A549 (cell line): ENCODE results near the gene SOD1. TPM values are rescaled to one million over a fixed set of nuclear protein-coding genes. Genes with fewer than 3 reads are reported as not detected.

Source experiments
- ATAC-seq, 2 experiments: fragments of 200-7000 bp in 1 of 2; fragments of >200 bp in 1 of 2; cut with Nextera tagmentation in 1 of 2; cut with Tn5 transposase in 1 of 2; 3 replicates each; pipeline versions ENCODE4 v1.8.0 to v1.9.1; 2018 to 2020; ENCODE audit warnings: mild to moderate bottlenecking in 1 of 2, moderate library complexity in 1 of 2
- CTCF ChIA-PET: fragments of 300-600 bp; sonication (Branson Sonifier 250); formaldehyde crosslinking; extraction: SDS; loops from one replicate; lab custom pipeline; 2021; ENCODE audit warnings: antibody characterized with exemption, inconsistent platforms; lab: Yijun Ruan, JAX
- POLR2A ChIA-PET: fragments of 350-600 bp; formaldehyde crosslinking; extraction: SDS; loops from one replicate; lab custom pipeline; 2021; ENCODE audit warnings: antibody characterized with exemption, inconsistent platforms; lab: Yijun Ruan, JAX
- DNase-seq, 2 experiments: peaks; one replicate each; pipeline versions ENCODE4 v3.0.0 to v3.0.0-alpha.2; 2011 to 2016; ENCODE audit warnings: low read depth in 1 of 2, low spot score in 1 of 2
- FAIRE-seq: peaks from 2 replicates; lab custom pipeline; 2011; peaks lifted over from hg19 to GRCh38; lab: Jason Lieb, UNC
- H3K27ac ChIP-seq, 2 experiments: fragments of >200 bp; sonication (Bioruptor Twin); formaldehyde crosslinking; 3 replicates each; pipeline ENCODE4 v1.5.1; 2016 to 2017
- H3K4me1 ChIP-seq: fragments of >200 bp; sonication (Bioruptor Twin); formaldehyde crosslinking; 3 replicates; pipeline ENCODE4 v1.6.1; 2016
- H3K4me2 ChIP-seq: fragments of >200 bp; sonication (Bioruptor Twin); formaldehyde crosslinking; 3 replicates; pipeline ENCODE4 v1.6.1; 2016
- H3K4me3 ChIP-seq: fragments of >200 bp; sonication (Bioruptor Twin); formaldehyde crosslinking; 3 replicates; pipeline ENCODE4 v1.5.1; 2016
- H3K9me3 ChIP-seq: fragments of >200 bp; sonication (Bioruptor Twin); formaldehyde crosslinking; 3 replicates; pipeline ENCODE4 v1.6.1; 2016
- ATOH8 ChIP-seq: fragments of 250-450 bp; sonication (Bioruptor Pico); IDR thresholded peaks from 2 replicates; pipeline ENCODE4 v1.5.0; 2020; ENCODE audit warnings: low read depth, mild to moderate bottlenecking, moderate library complexity
- CBX2 ChIP-seq: fragments of 200-600 bp; sonication (generic); IDR thresholded peaks from 2 replicates; pipeline ENCODE4 v1.6.1; 2016; ENCODE audit warnings: low read depth, mild to moderate bottlenecking, borderline replicate concordance
- CHD2 ChIP-seq: fragments of 150-350 bp; IDR thresholded peaks from 2 replicates; pipeline ENCODE4 v1.6.1; 2014; ENCODE audit warnings: low read length; ENCODE audit not compliant: partially characterized antibody
- CHD4 ChIP-seq: fragments of 200-600 bp; sonication (generic); IDR thresholded peaks from 2 replicates; pipeline ENCODE4 v1.6.1; 2016; ENCODE audit warnings: antibody characterized with exemption, mild to moderate bottlenecking, borderline replicate concordance
- EHMT2 ChIP-seq: fragments of 200-600 bp; sonication (generic); IDR thresholded peaks from 2 replicates; pipeline ENCODE4 v1.6.1; 2016; ENCODE audit warnings: antibody characterized with exemption, low read depth, mild to moderate bottlenecking, moderate library complexity
- HOXB5 ChIP-seq: fragments of 250-450 bp; sonication (Bioruptor Pico); IDR thresholded peaks from 2 replicates; pipeline ENCODE4 v1.5.0; 2020; ENCODE audit warnings: mild to moderate bottlenecking, moderate library complexity
- JUNB ChIP-seq: fragments of >200 bp; sonication (Bioruptor Twin); formaldehyde crosslinking; IDR thresholded peaks from 2 replicates; pipeline ENCODE4 v1.6.1; 2016
- MAX ChIP-seq: IDR thresholded peaks from 2 replicates; pipeline ENCODE4 v1.6.1; 2012
- MAZ ChIP-seq: fragments of 150-350 bp; IDR thresholded peaks from 2 replicates; pipeline ENCODE4 v1.6.1; 2014; ENCODE audit warnings: antibody characterized with exemption, low read depth, low read length, borderline replicate concordance
- NFE2L2 ChIP-seq: fragments of 150-350 bp; conservative IDR thresholded peaks from 2 replicates; pipeline ENCODE4 v1.6.1; 2014; ENCODE audit warnings: low read length
- POLR2AphosphoS2 ChIP-seq: conservative IDR thresholded peaks from 2 replicates; pipeline ENCODE4 v1.6.1; 2012; ENCODE audit warnings: low read length, improper control_type of control experiment, inconsistent platforms
- RAD21 ChIP-seq, 2 experiments: fragments of >200 bp in 1 of 2; sonication (Bioruptor Twin) in 1 of 2; formaldehyde crosslinking in 1 of 2; IDR thresholded peaks in 1 of 2; conservative IDR thresholded peaks in 1 of 2; 2 replicates in 1 of 2; 3 replicates in 1 of 2; pipeline ENCODE4 v1.6.1; 2012 to 2018; ENCODE audit warnings: inconsistent platforms in 1 of 2
- RARB ChIP-seq: fragments of 250-450 bp; sonication (Bioruptor Pico); IDR thresholded peaks from 2 replicates; pipeline ENCODE4 v1.8.0; 2021; ENCODE audit warnings: mild to moderate bottlenecking, moderate library complexity
- REST ChIP-seq: fragments of 200-600 bp; sonication (generic); IDR thresholded peaks from 2 replicates; pipeline ENCODE4 v1.6.1; 2016; ENCODE audit warnings: antibody characterized with exemption, mild to moderate bottlenecking, moderate library complexity
- SREBF2 ChIP-seq: fragments of 450-650 bp; IDR thresholded peaks from 2 replicates; pipeline ENCODE4 v1.6.1; 2014; ENCODE audit warnings: mild to moderate bottlenecking, moderate library complexity
- TFCP2L1 ChIP-seq: fragments of 250-450 bp; sonication (Bioruptor Pico); IDR thresholded peaks from 2 replicates; pipeline ENCODE4 v1.5.0; 2021; ENCODE audit warnings: mild to moderate bottlenecking
- TP53 ChIP-seq: fragments of 250-450 bp; sonication (Bioruptor Pico); IDR thresholded peaks from 2 replicates; pipeline ENCODE4 v1.5.0; 2021; ENCODE audit warnings: mild to moderate bottlenecking, moderate library complexity
- ZC3H11A ChIP-seq: fragments of 450-650 bp; IDR thresholded peaks from 2 replicates; pipeline ENCODE4 v1.6.1; 2014; ENCODE audit warnings: antibody characterized with exemption, mild to moderate bottlenecking
- ZFP36 ChIP-seq: fragments of 450-650 bp; IDR thresholded peaks from 2 replicates; pipeline ENCODE4 v1.6.1; 2014; ENCODE audit warnings: borderline replicate concordance; ENCODE audit not compliant: partially characterized antibody
- ZNF302 ChIP-seq: fragments of 250-450 bp; sonication (Bioruptor Pico); IDR thresholded peaks from 2 replicates; pipeline ENCODE4 v1.9.0; 2021; ENCODE audit warnings: inconsistent platforms, mild to moderate bottlenecking, moderate library complexity
- WGBS: methylation state at CpG from one replicate; pipeline ENCODE4 v1.1.6; 2017; ENCODE audit errors: missing lambda C conversion rate; 5-methylcytosine and 5-hydroxymethylcytosine counted together
- polyA plus RNA-seq, 4 experiments: library from polyadenylated mRNA; depleted of rRNA in 3 of 4; stranded (reverse); fragments of >200 nt; fragmentation: RNase III in 1 of 4; extraction: RNeasy Plus Mini Kit Qiagen cat#74134 plus additional on column Dnase treatment in 1 of 4; gene quantifications; 2 replicates in 3 of 4; 3 replicates in 1 of 4; pipeline ENCODE4 v1.2.3, GENCODE V29; 2011 to 2017
- TF ChIP-seq, protein P1 (sequence below): fragments of >200 bp; sonication (Bioruptor Twin); formaldehyde crosslinking; IDR thresholded peaks from 2 replicates; pipeline ENCODE4 v1.6.1; 2016
- TF ChIP-seq, protein P2 (sequence below): fragments of >200 bp; sonication (Bioruptor Twin); formaldehyde crosslinking; IDR thresholded peaks from 3 replicates; pipeline ENCODE4 v1.5.1; 2016
- TF ChIP-seq, protein P3 (sequence below): fragments of 150-350 bp; IDR thresholded peaks from 2 replicates; pipeline ENCODE4 v1.6.1; 2014; ENCODE audit warnings: low read depth, mild to moderate bottlenecking, low read length

The SOD1 gene
- polyA plus RNA-seq, 2 of the 4 experiments (the other 2 are of a cell fraction): 488 to 551 TPM

DNA sequence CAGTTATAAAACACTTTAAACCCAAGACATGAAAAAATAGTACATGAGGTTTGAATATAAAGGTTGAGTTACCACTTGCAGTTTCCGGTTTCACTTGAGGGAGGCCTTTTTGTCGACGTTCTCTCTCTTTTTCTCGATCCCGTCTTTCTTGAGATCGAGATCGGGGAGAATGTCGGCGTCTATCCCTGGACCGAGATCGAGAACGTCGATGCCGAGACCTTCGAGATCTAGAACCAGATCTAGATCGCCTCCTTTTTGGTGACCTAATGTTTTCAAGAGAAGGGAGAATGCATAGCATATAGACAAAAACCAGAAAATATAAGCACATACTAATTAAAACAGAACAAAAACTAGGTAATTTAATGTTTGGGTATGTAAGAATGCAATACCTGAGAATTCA, 33.7 kb downstream of the SOD1 start (continued):
- TF ChIP-seq REST (no peak), CBX2 (no peak), RAD21 (conservative IDR thresholded peaks at IDR 0.05 in 1 of 2, IDR thresholded peaks at IDR 0.05 in 1 of 2) (no peak), TFCP2L1 (CRISPR knock-in tag) (no peak)
- TF ChIP-seq, all 56 proteins: peak for 0

DNA sequence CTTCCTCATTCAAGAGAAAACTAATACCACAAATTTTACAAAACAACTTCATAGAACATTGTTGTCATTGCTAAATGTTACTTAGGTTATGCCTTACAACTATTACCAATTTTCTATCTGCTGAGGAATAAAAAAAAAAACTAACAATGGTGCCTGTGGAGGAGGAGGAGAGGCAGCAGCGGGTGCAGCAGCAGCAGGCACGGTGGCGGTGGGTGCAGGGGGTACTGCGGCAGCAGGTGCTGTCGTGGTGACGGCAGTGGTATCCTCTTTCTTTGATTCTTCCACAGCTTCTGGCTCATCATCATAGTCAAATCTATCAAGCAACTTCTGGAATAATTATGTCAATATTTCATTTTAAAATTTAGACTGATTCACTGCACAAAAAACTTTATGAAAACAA, 36.9 kb downstream of the SOD1 start:
- POLR2A ChIA-PET: no interaction called here
- CTCF ChIA-PET: interaction anchor here (0.5 kb wide), 1 partner anchor 13 kb away, joined by 3 read pairs; no protein-coding TSS in a partner anchor
- no peak for ATAC-seq

More for the DNA sequence above, 36.9 kb downstream of the SOD1 start:
- H3K27ac ChIP-seq: no peak overlapping the region
- FAIRE-seq (no peak), DNase-seq (no peak)
- no peak overlapping the region for H3K4me3 ChIP-seq
- H3K9me3 ChIP-seq: no peaks in the 10 kb centered on the region
- no peaks in the 10 kb centered on the region for H3K4me1 ChIP-seq
- TF ChIP-seq ZFP36 (no peak), JUNB (no peak), ZC3H11A (no peak), TP53 (CRISPR knock-in tag) (no peak), MAZ (no peak), HOXB5 (CRISPR knock-in tag) (no peak), SREBF2 (no peak), CHD2 (no peak), CHD4 (no peak), POLR2AphosphoS2 (no peak), NFE2L2 (no peak), TFCP2L1 (CRISPR knock-in tag) (no peak), ZNF302 (CRISPR knock-in tag) (no peak), EHMT2 (no peak), MAX (no peak), ATOH8 (CRISPR knock-in tag) (no peak), RARB (CRISPR knock-in tag) (no peak)
- TF ChIP-seq, protein P1, sequence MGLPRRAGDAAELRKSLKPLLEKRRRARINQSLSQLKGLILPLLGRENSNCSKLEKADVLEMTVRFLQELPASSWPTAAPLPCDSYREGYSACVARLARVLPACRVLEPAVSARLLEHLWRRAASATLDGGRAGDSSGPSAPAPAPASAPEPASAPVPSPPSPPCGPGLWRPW: no peak
- TF ChIP-seq, protein P2, sequence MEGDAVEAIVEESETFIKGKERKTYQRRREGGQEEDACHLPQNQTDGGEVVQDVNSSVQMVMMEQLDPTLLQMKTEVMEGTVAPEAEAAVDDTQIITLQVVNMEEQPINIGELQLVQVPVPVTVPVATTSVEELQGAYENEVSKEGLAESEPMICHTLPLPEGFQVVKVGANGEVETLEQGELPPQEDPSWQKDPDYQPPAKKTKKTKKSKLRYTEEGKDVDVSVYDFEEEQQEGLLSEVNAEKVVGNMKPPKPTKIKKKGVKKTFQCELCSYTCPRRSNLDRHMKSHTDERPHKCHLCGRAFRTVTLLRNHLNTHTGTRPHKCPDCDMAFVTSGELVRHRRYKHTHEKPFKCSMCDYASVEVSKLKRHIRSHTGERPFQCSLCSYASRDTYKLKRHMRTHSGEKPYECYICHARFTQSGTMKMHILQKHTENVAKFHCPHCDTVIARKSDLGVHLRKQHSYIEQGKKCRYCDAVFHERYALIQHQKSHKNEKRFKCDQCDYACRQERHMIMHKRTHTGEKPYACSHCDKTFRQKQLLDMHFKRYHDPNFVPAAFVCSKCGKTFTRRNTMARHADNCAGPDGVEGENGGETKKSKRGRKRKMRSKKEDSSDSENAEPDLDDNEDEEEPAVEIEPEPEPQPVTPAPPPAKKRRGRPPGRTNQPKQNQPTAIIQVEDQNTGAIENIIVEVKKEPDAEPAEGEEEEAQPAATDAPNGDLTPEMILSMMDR: no peak
- TF ChIP-seq, protein P3, sequence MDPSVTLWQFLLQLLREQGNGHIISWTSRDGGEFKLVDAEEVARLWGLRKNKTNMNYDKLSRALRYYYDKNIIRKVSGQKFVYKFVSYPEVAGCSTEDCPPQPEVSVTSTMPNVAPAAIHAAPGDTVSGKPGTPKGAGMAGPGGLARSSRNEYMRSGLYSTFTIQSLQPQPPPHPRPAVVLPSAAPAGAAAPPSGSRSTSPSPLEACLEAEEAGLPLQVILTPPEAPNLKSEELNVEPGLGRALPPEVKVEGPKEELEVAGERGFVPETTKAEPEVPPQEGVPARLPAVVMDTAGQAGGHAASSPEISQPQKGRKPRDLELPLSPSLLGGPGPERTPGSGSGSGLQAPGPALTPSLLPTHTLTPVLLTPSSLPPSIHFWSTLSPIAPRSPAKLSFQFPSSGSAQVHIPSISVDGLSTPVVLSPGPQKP: no peak
- WGBS: 98% methylated on average over 6 of the region's 6 CpGs
- H3K4me2 ChIP-seq: no peak overlapping the region
